ENCODE data around the gene IMPA2.

- TF ChIP-seq CTCF (conservative IDR thresholded peaks at IDR 0.05) (no peak), ZFX (IDR thresholded peaks at IDR 0.05) (no peak)
Observed at GRCh38 chr18:11977153-11977466, 4.2 kb upstream of the IMPA2 start.

All from C4-2B (cell line).